GM06990 (cell line): ENCODE data around the gene COL23A1.

Source experiments
- DNase-seq: peaks from one replicate; pipeline ENCODE4 v3.0.0-alpha.2; 2011; ENCODE audit not compliant: insufficient read length; ENCODE audit errors: extremely low read depth
- H3K27me3 ChIP-seq: replicated peaks from 2 replicates; pipeline ENCODE4 v1.6.0; 2011; ENCODE audit warnings: low read length; ENCODE audit not compliant: control insufficient read depth, insufficient read depth
- H3K36me3 ChIP-seq: 2 replicates; pipeline ENCODE4 v1.5.1; 2011; ENCODE audit warnings: low read length; ENCODE audit not compliant: control insufficient read depth, insufficient read depth
- H3K4me3 ChIP-seq: replicated peaks from 2 replicates; pipeline ENCODE4 v1.5.1; 2011; ENCODE audit warnings: low read depth, mild to moderate bottlenecking, control low read depth, low read length
- CTCF ChIP-seq: IDR thresholded peaks from 2 replicates; pipeline ENCODE4 v1.5.1; 2011; ENCODE audit warnings: low read length, control low read depth, mild to moderate bottlenecking, inconsistent platforms; ENCODE audit not compliant: insufficient read depth, poor library complexity, severe bottlenecking

The COL23A1 gene

DNA sequence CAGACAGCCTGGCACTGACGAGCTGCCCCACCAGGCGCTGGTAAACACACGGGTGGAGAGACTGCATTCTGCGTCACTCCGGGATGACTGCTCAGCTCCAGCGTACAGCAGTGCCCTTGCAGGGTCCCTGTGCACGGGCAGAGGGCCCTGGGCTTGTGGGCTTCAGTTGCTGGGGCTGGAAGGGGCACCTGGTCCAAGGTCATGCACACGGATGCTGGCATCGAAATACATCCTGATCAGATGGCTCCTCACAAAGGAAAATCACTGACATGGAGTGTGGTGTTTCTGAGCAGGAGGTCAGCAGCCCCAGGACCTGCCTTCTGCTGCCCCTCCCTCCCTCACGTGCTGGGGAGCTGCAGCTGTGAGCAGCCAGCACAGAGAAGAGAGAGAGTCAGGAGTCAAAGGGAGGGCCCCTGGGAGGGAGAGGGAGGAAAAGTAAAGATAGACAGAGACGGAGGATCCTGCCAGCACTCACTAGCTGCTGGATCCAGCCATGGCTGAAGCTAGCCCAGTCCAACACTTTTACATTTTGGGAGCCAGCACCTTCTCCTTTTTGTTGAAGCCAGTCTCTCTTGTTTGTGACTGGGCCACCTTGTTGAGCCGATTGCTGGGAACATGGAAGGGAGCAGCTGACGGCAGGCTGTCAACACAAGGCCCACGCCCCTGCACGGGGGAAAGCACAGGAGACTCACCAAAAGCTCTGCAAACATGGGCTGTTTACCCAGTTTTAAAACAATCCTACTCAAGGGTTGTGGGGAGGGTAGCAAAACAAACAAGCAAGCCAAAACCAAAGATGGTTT is 191.1 kb downstream of the COL23A1 start:
- no peaks in the 10 kb centered on the region for H3K27me3 ChIP-seq
- TF ChIP-seq CTCF, result no peak
- no peak overlapping the region for H3K4me3 ChIP-seq
- DNase-seq, result no peak
- H3K36me3 ChIP-seq, result no peaks in the 10 kb centered on the region

GRCh38 chr5:178396796-178397720 is 193.1 kb downstream of the COL23A1 start:
- Histone ChIP-seq H3K27me3 (no peaks in the 10 kb centered on the region), H3K4me3 (no peak overlapping the region), H3K36me3 (no peaks in the 10 kb centered on the region)
- DNase-seq, result no peak
- no peak for TF ChIP-seq CTCF

GRCh38 chr5:178394074-178394473 is 196.1 kb downstream of the COL23A1 start:
- no peak for TF ChIP-seq CTCF

GRCh38 chr5:178392931-178393394 is 197.2 kb downstream of the COL23A1 start:
- no peak overlapping the region for H3K4me3 ChIP-seq
- H3K36me3 ChIP-seq, result no peaks in the 10 kb centered on the region
- no peak for TF ChIP-seq CTCF
- DNase-seq, result no peak
- H3K27me3 ChIP-seq, result no peaks in the 10 kb centered on the region

More at GRCh38 chr5:178394074-178394473, 196.1 kb downstream of the COL23A1 start:
- Histone ChIP-seq H3K4me3 (no peak overlapping the region), H3K27me3 (no peaks in the 10 kb centered on the region), H3K36me3 (no peaks in the 10 kb centered on the region)
- DNase-seq, result no peak

DNA sequence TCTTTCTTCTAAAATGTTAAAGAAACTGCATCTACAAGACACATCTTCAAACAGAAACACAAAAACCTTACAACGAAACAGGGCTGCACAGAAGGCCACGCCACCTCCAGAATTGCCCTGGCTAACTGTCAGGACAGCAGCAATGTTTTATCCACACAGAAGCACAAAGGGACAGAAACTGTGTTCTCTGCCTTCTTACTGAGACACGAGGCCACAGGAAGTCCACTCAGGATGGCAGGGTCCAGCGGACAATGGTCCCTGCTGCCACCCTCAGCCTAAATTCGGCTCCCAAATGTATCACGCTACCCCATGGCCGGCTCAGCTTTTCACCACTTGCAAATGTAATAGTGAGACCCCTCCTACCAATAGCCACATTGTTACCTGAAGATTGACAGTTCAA is 197.8 kb downstream of the COL23A1 start:
- no peak for DNase-seq
- Histone ChIP-seq H3K27me3 (no peaks in the 10 kb centered on the region), H3K36me3 (no peaks in the 10 kb centered on the region), H3K4me3 (no peak overlapping the region)
- no peak for TF ChIP-seq CTCF
